ENCODE results near the gene CCL28. TPM values are rescaled to one million over a fixed set of nuclear protein-coding genes. Genes with fewer than 3 reads are reported as not detected.

Gene CCL28
- total RNA-seq, 1 donor from 2014 or later, result 7.7 TPM

- TF ChIP-seq CTCF (IDR thresholded peaks at IDR 0.05), result no peak
- intact Hi-C loops (cut with DNase I), result no loop called here
- H3K9me3 ChIP-seq, result no peaks in the 10 kb centered on the region
- H3K4me3 ChIP-seq, result no peak overlapping the region
- ATAC-seq (peak; percentile 75), DNase-seq (no peak)
- peaks cover 4% of the 10 kb centered on the region for H3K4me1 ChIP-seq
- no peak overlapping the region for H3K27ac ChIP-seq
- H3K36me3 ChIP-seq, result no peaks in the 10 kb centered on the region
- no peaks in the 10 kb centered on the region for H3K27me3 ChIP-seq
These were observed 10.0 kb upstream of the CCL28 start for GRCh38 chr5:43422143-43422542.

- Histone ChIP-seq H3K4me1 (peaks cover 4% of the 10 kb centered on the region), H3K27me3 (no peaks in the 10 kb centered on the region), H3K36me3 (no peaks in the 10 kb centered on the region), H3K4me3 (no peak overlapping the region), H3K9me3 (no peaks in the 10 kb centered on the region), H3K27ac (no peak overlapping the region)
- DNase-seq (no peak), ATAC-seq (no peak)
- intact Hi-C loops (cut with DNase I), result no loop called here
- no peak for TF ChIP-seq CTCF (IDR thresholded peaks at IDR 0.05)
These were observed 9.4 kb upstream of the CCL28 start for GRCh38 chr5:43421450-43422133.

GRCh38 chr5:43420241-43420640 lies 8.1 kb upstream of the CCL28 start:
- Histone ChIP-seq H3K4me3 (no peak overlapping the region), H3K9me3 (no peaks in the 10 kb centered on the region), H3K4me1 (peaks cover 4% of the 10 kb centered on the region), H3K36me3 (no peaks in the 10 kb centered on the region), H3K27me3 (no peaks in the 10 kb centered on the region), H3K27ac (no peak overlapping the region)
- intact Hi-C loops (cut with DNase I), result no loop called here
- no peak for ATAC-seq
- no peak for TF ChIP-seq CTCF (IDR thresholded peaks at IDR 0.05)
- no peak for DNase-seq

- intact Hi-C loops (cut with DNase I), result no loop called here
- no peak for TF ChIP-seq CTCF (IDR thresholded peaks at IDR 0.05)
These were observed 6.4 kb upstream of the CCL28 start for GRCh38 chr5:43418561-43418960.

GRCh38 chr5:43416803-43417394 lies 4.7 kb upstream of the CCL28 start:
- no peak for DNase-seq
- Histone ChIP-seq H3K9me3 (no peaks in the 10 kb centered on the region), H3K4me1 (peaks cover 4% of the 10 kb centered on the region), H3K27ac (no peak overlapping the region), H3K27me3 (no peaks in the 10 kb centered on the region), H3K36me3 (no peaks in the 10 kb centered on the region), H3K4me3 (no peak overlapping the region)
- TF ChIP-seq CTCF (IDR thresholded peaks at IDR 0.05), result no peak
- intact Hi-C loops (cut with DNase I), result no loop called here
- no peak for ATAC-seq

More at GRCh38 chr5:43418561-43418960, 6.4 kb upstream of the CCL28 start:
- H3K27ac ChIP-seq, result no peak overlapping the region
- H3K27me3 ChIP-seq, result no peaks in the 10 kb centered on the region
- no peak for ATAC-seq
- no peaks in the 10 kb centered on the region for H3K9me3 ChIP-seq
- peaks cover 4% of the 10 kb centered on the region for H3K4me1 ChIP-seq
- H3K4me3 ChIP-seq, result no peak overlapping the region
- DNase-seq, result no peak
- no peaks in the 10 kb centered on the region for H3K36me3 ChIP-seq

All from upper lobe of right lung (tissue), 1 donor.